Measurements from ENCODE around the gene CAMK2N1.
A peak's percentile ranks its signal among the peaks of the same experiment; 100 is the strongest.
"Not testable (repeated sequence)": the region's sequence is repeated elsewhere in the genome, so short reads cannot be mapped to it uniquely, and the experiment has no call there.

The CAMK2N1 gene

DNA sequence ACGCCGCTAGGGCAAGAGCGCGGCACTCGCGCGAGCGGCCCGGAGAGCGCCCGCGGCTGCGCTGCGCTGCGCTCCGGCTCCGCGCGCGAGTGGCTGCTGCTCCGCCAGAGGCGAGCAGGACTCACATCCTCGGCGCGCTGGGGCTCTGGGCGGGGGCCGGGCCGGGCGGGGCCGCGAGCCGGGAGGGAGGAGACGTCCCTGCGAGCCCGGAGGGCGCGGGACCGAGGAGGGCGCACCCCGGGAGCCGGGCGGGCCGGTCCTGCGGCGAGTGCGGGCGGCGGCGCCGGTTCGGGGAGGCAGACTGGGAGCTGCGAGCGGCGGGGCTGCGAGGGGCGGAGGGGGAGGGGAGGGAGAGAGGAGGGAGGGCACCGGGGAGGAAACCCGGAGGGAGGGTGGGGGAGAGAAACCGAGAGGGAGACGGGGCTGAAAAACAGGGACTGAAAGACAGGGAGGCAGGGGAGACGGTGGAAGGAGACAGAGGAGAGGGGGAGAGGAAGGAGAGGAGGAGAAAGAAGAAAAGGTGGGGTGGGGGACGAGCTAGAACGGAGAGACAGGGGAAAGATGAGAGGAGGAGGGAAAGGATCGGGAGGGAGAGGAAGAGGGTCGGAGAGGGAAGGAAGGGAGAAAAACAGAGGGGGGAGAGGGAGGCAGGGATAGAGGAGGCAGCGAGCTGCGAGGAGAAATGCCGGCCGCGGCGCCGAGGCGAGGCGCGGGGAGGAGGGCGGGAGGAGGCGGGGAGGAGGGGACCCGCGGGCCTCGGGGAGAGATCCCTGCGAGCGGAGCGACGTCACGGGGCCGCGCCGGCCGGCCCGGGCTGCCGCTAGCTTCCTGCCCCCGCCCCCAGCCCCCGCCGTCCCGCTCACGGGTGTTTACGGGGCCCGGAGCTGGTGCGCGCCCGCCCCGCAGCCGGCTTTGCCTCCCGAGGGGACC, at the start of gene CAMK2N1:
Gene CAMK2N1 (minus strand): TSS at position 684 of the 930 bp plus-strand sequence. CDS start 831 bp downstream, outside the sequence.
- DNase-seq = peak; percentile 40

- DNase-seq = no peak
Observed at GRCh38 chr1:20534659-20535417, 48.8 kb upstream of the CAMK2N1 start.

DNA sequence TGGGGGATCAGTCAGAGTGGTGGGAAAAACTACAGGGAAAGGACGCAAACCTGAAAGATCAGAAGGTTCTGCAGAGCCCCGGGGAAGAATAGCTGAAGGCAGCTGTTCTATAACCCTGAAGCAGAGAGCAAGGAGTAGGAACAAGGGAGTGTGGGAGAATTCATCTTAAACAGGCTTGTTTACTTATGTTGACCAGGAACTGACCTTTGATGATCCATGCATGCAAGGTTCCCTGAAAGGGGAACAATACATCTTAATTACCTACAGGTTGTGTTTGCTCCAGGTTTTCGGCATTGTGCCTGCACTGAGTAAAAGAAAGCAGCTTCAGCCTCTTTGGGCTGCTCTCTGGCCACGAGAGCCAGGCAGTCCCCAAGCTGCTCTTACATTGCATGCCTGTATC, 47.6 kb upstream of the CAMK2N1 start:
- DNase-seq = no peak

- no peak for DNase-seq
Observed at GRCh38 chr1:20530901-20531300, 44.9 kb upstream of the CAMK2N1 start.

DNA sequence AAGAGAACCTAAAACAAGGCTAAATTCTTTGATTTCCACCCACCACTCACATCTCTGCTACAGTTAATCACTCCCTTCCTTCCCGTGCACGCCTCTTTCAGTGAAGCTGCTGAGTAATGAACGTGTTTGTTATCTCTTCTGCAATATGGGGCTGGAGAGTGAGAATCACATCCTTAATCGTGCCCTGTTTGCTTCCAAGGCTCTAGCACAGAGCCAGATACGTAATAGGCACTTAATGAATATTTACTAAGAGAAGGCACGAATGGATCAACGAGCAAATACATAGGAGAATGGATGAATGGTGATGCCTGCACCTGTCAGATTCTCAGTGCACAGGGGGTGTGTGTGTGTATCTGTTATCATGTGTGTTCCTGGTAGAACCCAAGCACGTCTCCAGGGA, 44.3 kb upstream of the CAMK2N1 start:
- DNase-seq = no peak

- no peak for DNase-seq
Observed at GRCh38 chr1:20528221-20528620, 42.2 kb upstream of the CAMK2N1 start.

DNA sequence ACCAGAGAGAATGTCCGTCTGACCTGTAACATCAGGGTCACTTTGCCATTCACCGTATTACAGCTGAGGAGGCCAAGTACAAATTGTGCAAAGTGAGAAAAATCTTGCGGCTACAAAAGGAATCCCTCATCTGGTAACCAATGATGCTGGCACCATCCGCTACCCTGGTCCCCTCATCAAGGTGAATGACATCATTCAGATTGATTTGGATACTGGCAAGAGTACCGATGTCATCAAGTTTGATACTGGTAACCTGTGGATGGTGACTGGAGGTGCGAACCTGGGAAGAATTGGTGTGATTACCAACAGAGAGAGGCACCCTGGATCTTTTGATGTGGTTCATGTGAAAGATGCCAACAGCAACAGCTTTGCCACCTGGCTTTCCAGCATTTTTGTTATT, 40.3 kb upstream of the CAMK2N1 start:
- no peak for DNase-seq

GRCh38 chr1:20521960-20522861, 36.2 kb upstream of the CAMK2N1 start:
- peak; percentile 69 for DNase-seq

- DNase-seq = not testable (repeated sequence)
Observed at GRCh38 chr1:20519609-20520262, 33.7 kb upstream of the CAMK2N1 start.

DNA sequence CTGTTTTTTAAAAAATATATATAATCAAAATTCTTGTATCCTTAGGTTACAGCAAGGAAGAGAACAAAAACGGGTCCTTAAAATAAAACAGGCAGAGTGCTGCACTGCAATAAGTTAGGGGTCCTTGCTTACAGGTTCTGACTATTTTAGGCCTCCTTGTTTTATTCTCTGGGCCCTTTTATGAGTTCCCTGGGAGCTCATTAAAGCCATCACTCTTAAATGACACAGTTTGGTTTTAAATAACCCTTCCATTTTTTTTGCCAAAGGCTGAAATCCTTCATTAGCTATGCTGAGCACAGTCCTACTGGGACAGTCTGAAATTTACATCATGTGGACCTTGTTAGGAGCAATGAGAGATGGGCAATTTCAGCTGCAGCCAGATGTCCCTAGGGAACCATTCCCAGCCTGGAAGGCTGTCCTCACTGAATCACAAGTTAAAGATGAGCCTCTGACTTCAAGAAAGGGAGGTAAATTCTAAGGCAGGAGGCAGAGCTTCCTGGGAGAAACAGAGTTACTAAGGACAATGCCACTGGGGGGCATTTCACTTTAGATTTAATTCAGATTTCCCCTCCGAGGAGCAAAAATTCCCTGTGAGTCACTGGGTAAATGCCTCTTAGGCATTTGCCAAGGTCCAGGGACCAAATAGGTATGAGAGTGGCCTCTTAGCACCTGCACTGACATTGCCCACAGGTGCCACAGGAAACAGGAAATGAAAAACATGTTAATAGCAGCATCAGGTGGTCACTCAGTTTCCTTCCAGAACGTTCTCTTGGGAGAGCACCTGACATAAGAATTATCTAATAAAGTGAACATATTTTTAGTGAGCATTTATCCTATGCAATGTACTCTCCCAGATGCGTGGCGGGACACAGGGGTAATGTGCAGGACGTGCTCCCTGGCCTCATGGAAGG, 25.8 kb upstream of the CAMK2N1 start:
- DNase-seq = no peak

DNA sequence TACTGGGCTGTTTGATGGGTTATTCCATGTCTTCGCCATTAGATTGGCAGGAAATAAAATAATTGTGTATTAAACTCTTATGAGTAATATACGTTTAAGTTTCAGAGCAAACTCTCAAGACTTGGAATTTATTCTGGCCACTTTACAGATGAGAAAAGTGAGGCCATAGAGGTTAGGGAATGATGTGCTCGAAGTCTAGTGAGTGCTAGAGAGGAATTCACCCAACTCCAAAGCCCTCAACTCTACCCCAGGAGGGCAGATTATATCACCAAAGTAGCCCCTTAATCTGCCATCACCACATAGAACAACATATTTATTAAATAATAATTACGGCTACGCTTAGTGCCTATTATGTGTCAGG, 22.4 kb upstream of the CAMK2N1 start:
- DNase-seq = no peak

DNA sequence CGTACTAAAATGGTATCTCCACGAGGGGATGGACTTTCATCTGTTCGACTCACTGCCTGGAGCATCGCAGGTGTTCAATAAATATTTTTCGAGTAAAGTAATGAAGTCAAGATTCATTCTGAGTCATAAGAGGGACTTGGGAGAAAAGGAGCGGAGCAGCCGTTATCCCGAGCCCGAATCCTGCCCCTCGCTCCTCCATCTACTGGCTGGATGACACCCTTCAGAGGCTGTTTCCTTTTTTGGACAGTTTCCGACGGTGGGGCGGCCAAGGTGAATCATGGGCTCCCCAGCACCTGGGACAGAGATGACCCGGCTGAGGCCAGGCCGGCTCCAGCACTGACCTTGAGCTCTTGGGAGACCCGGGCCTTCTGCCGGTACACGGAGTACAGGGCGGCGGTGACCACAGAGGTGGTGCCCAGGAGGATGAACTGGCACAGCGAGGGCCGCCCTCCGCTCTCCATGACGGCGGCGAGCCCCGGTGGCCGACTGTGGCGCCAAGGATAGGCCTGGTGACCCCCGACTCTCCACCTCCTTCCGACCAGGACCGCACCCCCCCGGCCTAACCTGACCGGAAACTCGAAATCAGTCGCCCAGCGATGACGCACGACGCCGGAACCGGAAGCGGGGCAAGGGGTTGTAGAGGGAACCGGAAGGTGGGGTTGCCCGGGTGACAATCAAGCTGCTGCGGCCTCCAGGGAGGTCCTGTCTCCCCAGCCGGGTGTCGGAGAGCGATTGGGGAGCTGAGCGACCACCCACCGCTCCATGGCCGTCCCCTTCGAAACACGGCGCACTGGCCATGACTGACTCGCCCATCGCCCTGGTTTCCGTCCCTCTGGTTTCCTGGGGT, 21.8 kb upstream of the CAMK2N1 start, which contains the start of gene MUL1:
Gene MUL1 (minus strand): TSS at position 588 of the 847 bp plus-strand sequence. CDS start 127 bp downstream, at position 461.
- peak; percentile 90 for DNase-seq

GRCh38 chr1:20507248-20507563, 21.2 kb upstream of the CAMK2N1 start:
- DNase-seq = no peak

GRCh38 chr1:20505488-20505887, 19.5 kb upstream of the CAMK2N1 start:
- DNase-seq = no peak

- no peak for DNase-seq
Observed at GRCh38 chr1:20500716-20501115, 14.7 kb upstream of the CAMK2N1 start.

- DNase-seq = no peak
Observed at GRCh38 chr1:20499718-20500117, 13.7 kb upstream of the CAMK2N1 start.

DNA sequence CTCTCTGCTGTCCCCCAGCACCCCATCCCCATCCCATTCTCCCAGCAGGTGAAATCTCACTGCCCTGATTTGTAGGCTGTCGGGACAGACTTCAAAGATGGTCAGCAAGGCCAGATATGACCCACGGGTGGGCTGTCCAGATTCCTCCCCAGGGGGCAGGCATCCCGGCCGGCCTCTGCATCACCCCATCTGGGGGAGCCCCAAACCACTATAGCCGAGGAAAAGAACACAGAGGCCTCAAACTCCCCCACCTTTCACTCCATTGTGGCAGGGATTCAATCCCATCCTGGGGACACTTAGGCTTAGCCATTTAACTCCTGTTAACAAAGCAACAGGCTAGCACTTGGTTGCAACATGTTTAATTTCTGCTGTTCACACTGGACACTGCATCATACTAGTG, 13.1 kb upstream of the CAMK2N1 start:
- no peak for DNase-seq

GRCh38 chr1:20498116-20498515, 12.1 kb upstream of the CAMK2N1 start:
- DNase-seq = no peak

DNA sequence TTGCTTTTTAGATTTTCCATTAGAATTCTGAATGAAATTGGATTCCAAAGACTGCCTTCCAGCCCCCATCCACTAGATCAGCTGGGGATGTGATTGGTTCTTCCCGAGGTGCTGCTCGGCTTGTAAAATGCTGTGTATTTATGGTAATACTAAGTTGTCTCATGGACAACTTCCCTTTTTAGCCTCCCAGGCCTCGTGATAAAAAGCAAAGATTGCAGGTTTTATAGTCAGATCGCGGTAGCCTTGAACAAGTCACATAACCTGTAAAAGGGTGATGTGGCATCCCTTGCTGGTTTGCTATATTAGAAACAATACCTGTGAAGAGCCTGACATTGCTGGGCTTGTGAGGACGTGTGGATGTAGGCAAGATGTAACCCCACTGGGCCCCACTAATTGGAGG, 11.5 kb upstream of the CAMK2N1 start:
- DNase-seq = no peak

GRCh38 chr1:20496725-20497383, 10.8 kb upstream of the CAMK2N1 start:
- DNase-seq = not testable (repeated sequence)
